ENCODE results near the gene FUT7. TPM values are rescaled to one million over a fixed set of nuclear protein-coding genes. Genes with fewer than 3 reads are reported as not detected.
A peak's percentile ranks its signal among the peaks of the same experiment; 100 is the strongest.

FUT7 gene
- total and polyA plus RNA-seq, 2 of the 13 experiments (the other 11 are each of a cell fraction or from before 2014, with no cell fraction given): 0.05 TPM; not detected in 1

GRCh38 chr9:137046088-137046787, 14.3 kb upstream of the FUT7 start, which contains the start of gene NPDC1 (continued):
- TF ChIP-seq NR1H2 (CRISPR knock-in tag; IDR thresholded peaks at IDR 0.05; ENCODE audit: borderline replicate concordance, low read depth) (no peak), ATF7-NPFF (CRISPR knock-in tag; IDR thresholded peaks at IDR 0.05; ENCODE audit: low read depth) (no peak), CBFB (CRISPR knock-in tag; IDR thresholded peaks at IDR 0.05) (no peak; the same call in 1 of the 2 replicates), MTF1 (CRISPR knock-in tag; IDR thresholded peaks at IDR 0.05) (no peak), RXRA (CRISPR knock-in tag; IDR thresholded peaks at IDR 0.05) (peak; percentile 57), SETDB1 (CRISPR knock-in tag; IDR thresholded peaks at IDR 0.05; ENCODE audit: borderline replicate concordance) (no peak), TGIF2 (CRISPR knock-in tag; IDR thresholded peaks at IDR 0.05) (peak; percentile 93), ZBTB25 (CRISPR knock-in tag; IDR thresholded peaks at IDR 0.05) (peak; percentile 93), ZBTB7B (CRISPR knock-in tag; IDR thresholded peaks at IDR 0.05) (peak; percentile 88; the same call in 1 of the 2 replicates)
- TF ChIP-seq, protein P1, sequence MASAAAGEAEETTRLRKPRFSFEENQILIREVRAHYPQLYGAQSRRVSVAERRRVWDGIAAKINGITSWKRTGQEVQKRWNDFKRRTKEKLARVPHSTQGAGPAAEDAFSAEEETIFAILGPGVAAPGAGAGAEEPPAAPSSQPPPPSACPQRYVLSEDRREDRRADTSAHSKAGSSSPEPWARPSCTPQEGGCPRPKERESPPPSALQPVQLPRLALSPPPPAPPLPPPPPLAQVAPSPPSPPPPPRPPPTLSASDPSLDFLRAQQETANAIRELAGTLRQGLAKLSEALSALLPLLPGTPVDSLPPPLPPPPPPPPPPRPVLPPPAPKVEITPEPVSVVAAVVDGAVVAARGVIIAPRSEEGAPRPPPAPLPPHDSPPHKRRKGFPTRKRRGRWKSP (CRISPR knock-in tag; IDR thresholded peaks at IDR 0.05): peak; percentile 30; the same call in 1 of the 2 replicates
